Activated CD4-positive, alpha-beta T cell treated with anti-CD3 and anti-CD28 coated beads for 48 hours (primary cell): ENCODE measurements around the gene CASP10.

Experiments
- DNase-seq: peaks from one replicate; pipeline ENCODE4 v3.0.0-alpha.2; 2020

CASP10 gene

GRCh38 chr2:201235860-201236811, 53.2 kb downstream of the CASP10 start:
- peak; percentile 55 for DNase-seq

- DNase-seq: no peak
These were observed 54.7 kb downstream of the CASP10 start for GRCh38 chr2:201237486-201238123.

- DNase-seq: peak; percentile 42
These were observed 56.4 kb downstream of the CASP10 start for GRCh38 chr2:201239167-201239935.

- DNase-seq: no peak
These were observed 59.8 kb downstream of the CASP10 start for GRCh38 chr2:201242571-201243277.

GRCh38 chr2:201244829-201245228, 61.9 kb downstream of the CASP10 start:
- DNase-seq: no peak

GRCh38 chr2:201246280-201246679, 63.3 kb downstream of the CASP10 start:
- no peak for DNase-seq

GRCh38 chr2:201248288-201248844, 65.4 kb downstream of the CASP10 start:
- no peak for DNase-seq

GRCh38 chr2:201249889-201250288, 66.9 kb downstream of the CASP10 start:
- no peak for DNase-seq

- no peak for DNase-seq
These were observed 67.8 kb downstream of the CASP10 start for GRCh38 chr2:201250741-201251140.

- no peak for DNase-seq
These were observed 71.3 kb downstream of the CASP10 start for GRCh38 chr2:201254081-201254730.

- DNase-seq: no peak
These were observed 72.6 kb downstream of the CASP10 start for GRCh38 chr2:201255408-201256033.

GRCh38 chr2:201256082-201256481, 73.1 kb downstream of the CASP10 start:
- no peak for DNase-seq

- DNase-seq: peak; percentile 54
These were observed 74.5 kb downstream of the CASP10 start for GRCh38 chr2:201257381-201257955.

GRCh38 chr2:201257956-201258665, 75.2 kb downstream of the CASP10 start:
- DNase-seq: peak; percentile 95

- no peak for DNase-seq
These were observed 76.0 kb downstream of the CASP10 start for GRCh38 chr2:201258666-201259615.

GRCh38 chr2:201260302-201260800, 77.4 kb downstream of the CASP10 start, which contains the start of gene CASP8:
CASP8 (plus strand) TSS chr2:201260536; CDS start chr2:201266487, 5,951 bp downstream.
- peak; percentile 71 for DNase-seq

GRCh38 chr2:201261471-201261870, 78.5 kb downstream of the CASP10 start:
- peak; percentile 68 for DNase-seq

GRCh38 chr2:201261906-201262305, 79.0 kb downstream of the CASP10 start:
- DNase-seq: no peak

GRCh38 chr2:201262718-201263117, 79.8 kb downstream of the CASP10 start:
- DNase-seq: peak; percentile 41
